ENCODE measurements around the gene FBXW9.

The FBXW9 gene

DNA sequence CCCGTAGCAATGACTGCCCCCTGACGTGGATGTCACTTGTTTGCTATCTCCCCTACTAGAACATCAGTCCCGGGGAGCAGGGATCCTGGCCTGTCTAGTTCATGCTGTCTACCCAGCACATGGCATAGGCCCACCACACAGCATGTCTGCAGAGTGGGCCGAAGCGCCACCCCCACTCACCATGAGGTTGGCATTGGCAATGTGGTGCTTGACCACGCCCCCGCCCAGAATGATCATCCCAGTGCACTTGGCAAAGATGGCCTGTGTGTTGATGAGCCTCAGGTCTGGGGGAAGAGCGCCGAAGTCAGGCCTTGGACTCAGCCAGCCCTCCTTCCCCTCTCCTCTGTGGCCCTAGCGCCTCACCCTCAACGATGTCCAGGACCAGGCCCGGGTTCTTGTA lies 19.5 kb downstream of the FBXW9 start:
- no peak for DNase-seq

DNA sequence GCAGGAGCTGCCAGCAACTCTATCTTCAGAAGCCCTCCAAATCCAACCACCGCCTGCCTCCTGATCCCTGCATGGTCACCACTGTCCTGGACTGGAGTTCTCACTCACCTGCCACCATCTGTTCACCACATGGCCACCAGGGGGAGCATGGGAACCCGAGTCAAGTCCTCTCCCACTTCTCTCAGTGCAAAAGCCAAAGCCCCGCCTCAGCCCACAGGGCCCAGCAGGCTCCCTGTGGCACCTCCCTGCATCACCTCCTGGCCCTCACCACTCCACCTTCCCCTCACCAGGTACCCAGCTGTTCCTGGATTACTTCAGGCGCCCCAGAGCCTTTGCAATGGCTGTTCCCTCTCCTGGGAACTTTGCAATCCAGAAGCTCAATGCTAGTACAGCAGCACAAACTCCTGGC lies 20.0 kb downstream of the FBXW9 start:
- DNase-seq: peak; percentile 0

DNA sequence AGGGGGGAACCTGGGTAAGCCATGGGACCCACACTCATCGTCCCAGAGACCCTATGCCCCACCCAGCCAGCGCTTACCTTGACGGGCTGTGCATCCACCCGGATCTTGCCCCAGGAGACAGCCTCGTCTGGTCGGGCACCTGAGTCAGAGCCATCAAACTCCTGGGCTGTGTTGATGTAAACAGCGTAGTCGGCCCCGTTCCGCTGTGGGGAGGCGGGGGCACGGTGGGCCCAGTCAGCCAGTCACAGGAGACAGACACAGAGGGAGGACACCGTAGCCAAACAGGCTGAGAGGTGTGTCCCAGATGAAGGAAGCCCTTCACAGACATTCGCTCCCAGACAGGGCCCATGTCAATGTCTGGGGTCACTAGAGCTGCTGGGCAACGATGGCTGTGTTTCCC lies 20.5 kb downstream of the FBXW9 start:
- no peak for DNase-seq

DNA sequence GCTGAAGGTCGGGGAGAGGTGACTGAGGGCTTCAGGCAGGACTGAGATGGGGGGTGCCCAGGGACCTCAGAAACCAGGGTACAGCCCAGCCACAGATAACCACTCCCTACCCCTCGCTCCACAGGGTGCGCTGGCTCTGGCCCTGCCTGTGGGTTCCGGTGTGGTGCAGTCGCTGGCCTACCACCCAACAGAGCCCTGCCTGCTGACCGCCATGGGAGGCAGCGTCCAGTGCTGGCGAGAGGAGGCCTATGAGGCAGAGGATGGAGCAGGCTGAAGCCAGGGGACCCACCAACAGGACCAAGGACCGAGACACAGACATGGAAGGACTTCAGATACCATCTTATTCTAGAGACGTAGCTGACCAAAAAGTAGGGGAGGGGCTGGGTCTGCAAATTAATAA lies 21.0 kb downstream of the FBXW9 start:
- no peak for DNase-seq

DNA sequence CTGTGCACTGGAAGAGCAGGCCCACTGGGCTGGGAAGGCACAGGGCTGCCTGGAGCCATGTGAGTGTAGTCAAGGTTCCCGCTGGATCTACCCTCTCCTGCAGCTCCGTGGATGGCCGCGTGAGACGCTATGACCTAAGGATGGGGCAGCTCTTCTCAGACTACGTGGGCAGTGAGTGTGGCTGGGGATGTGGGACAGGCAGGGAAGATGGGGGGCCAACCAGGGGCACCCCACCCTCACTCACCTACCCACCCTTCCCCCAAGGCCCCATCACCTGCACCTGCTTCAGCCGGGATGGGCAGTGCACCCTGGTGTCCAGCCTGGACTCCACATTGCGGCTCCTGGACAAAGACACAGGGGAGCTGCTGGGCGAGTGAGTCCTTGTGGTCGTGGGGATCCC lies 23.7 kb downstream of the FBXW9 start:
- DNase-seq: no peak

DNA sequence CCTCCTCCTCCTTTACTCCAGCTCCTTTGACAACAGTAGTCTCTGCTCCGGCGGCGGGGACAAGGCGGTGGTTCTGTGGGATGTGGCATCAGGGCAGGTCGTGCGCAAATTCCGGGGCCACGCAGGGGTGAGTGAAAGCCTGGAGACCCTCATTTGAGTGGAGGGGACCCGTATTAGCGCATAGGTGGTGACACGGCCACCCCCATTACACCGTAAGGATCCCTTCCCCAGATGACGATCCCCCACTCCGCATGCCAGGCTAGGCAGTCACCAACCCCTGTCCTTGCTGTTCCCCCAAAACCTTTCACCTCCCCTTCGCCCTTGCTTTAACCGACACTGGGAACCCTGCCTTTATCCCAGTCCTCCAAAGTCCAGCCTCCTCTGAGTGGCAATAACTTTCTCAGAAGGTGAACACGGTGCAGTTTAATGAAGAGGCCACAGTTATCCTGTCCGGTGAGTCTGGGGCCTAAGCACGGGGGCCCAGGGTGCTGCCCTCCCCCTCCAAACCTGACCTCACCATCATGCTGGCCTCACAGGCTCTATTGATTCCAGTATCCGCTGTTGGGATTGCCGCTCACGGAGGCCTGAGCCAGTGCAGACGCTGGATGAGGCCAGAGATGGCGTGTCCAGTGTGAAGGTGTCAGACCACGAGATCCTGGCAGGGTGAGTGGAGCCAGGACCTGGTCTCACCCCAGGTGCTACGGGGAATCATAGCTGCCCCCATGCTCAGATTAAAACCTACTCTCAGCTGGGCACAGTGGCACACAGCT lies 26.1 kb downstream of the FBXW9 start:
- DNase-seq: no peak

DNA sequence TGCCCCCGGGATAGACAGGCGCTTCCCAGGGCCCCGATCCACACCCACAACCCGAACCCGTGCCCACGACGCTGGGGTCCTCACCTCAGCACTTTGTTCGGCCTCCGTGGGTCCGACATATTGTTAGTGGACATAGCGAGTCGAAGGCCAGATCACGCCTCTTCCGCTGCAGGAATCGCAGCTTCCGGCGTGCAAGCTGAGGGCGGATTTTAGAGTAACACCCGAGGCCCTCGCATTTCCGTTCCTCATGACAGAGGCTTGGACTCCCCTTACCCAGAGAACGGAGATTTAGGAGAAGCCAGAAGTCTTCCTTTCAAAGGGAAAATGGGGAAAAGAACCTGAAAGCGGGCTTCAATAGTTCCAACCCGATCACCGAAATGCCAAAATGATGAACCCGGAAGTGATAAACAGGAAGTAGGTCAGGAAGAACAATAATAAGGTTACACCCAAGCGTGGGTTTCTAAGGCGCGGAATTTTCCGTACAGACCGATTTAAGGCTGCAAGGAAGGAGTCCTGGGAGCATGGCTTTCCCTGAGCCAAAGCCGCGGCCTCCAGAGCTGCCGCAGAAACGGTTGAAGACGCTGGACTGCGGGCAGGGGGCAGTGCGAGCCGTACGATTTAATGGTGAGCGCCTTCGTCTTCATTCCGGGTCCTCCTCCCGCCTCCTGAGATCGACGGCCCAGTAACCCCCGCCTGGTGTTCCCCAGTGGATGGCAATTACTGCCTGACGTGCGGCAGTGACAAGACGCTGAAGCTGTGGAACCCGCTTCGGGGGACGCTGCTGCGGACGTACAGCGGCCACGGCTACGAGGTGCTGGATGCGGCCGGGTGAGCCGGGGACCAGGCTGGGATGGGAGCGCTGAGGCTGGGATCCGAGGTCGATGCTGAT lies 26.9 kb downstream of the FBXW9 start:
- DNase-seq: peak; percentile 16

DNA sequence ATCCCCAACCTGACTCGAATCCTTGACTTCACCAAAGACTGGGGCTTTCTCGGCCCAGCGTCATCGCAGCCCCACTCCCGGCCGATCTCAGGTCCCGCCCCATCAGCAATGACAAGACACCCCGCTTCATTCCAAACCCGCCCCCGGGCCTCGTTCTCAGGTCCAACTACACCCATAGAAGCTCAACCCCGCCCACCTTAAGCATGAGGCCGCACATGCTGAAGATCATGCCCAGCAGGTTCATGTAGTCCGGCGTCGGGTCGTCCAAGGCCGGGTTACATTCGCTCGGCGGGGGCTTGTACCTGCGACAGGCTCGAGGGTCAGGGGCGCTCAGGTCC lies 27.5 kb downstream of the FBXW9 start:
- no peak for DNase-seq

DNA sequence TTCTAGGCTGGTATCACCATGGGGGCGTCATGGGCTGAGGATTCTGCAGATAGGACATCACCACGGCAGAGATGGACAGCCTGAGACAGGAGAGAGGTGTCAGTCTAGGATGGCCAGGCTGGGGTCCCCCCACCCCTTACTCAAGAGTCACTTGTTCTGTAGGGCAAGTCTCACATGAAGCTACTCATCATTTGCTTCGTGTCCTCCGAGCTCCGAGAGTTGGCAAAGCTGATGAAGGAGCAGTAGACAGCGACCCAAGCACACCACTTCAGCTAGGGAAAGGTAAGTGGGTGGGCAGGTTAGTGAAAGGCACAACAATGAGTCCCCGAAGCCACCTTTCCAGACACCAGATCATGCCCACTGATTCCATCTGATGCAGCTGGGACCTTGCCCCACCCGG lies 28.1 kb downstream of the FBXW9 start:
- no peak for DNase-seq

DNA sequence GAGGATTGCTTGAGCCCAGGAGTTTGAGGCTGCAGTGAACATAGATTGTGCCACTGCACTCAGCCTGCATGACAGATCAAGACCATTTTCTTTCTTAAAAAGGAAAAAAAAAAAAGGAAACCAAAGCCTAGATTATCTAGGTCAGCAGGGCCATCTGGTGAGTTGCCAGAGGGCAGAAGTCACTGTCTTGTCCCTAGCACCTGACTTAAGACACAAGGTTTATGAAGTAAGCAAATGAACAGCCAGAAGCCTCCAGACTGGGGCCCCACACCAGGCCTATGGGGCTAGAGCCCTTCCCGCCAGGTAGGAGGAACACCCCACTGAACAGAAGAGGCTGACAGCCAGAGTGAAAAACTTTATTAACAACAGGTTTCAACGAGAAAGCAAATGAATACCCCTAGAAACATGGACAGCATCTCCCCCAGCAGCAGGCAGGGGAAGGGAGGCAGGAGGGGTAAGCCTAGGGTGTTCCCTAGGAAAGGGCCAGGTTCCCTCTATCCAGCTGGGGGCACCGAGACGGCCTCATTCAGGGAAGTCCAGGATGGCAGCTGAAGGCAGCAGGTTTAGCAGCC lies 28.6 kb downstream of the FBXW9 start:
- DNase-seq: no peak

DNA sequence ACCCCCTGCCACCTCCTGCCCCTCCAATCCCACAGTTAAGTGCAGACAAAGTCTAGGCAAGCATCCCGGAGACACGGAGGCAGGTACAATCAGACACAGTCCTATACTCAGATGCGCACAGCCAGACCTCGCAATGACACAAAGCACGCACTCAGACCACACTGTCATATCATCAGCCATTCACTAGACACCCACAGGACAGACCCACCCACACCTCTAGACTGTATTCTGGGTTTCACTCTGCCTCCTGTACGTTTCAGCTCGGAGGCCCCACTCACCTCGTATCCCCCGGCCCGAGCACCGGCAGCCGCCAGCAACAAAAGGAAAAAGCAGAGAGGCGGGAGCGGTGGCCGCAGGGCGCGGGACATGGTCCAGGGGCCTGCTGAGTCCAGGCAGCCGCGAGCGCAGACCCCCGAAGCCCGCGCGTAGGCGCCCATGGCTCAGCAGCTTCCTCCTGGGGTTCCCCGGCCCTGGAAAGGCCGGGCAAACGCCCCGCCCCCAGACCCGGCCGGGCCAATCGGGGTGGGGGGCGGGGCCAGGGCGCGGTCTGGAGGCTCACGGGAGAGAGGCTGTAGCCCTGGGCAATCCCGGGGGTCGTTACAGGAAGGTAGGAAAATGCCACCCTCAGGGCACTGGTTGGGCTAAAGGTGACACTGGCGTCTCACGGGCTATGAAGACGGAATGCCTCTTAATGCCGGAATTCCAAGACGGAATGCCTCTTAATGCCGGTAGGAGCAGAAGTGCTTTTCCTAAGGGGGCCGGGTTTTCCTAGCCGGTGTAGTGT lies 30.0 kb downstream of the FBXW9 start, which contains the start of the genes MAN2B1 and WDR83:
MAN2B1 (minus strand) TSS at position 478 of the 784 bp plus-strand sequence; CDS start at position 437, 41 bp downstream.
WDR83 (plus strand) TSS at position 543 of the 784 bp plus-strand sequence. CDS start 2,984 bp downstream, outside the sequence.
- DNase-seq: peak; percentile 13

DNA sequence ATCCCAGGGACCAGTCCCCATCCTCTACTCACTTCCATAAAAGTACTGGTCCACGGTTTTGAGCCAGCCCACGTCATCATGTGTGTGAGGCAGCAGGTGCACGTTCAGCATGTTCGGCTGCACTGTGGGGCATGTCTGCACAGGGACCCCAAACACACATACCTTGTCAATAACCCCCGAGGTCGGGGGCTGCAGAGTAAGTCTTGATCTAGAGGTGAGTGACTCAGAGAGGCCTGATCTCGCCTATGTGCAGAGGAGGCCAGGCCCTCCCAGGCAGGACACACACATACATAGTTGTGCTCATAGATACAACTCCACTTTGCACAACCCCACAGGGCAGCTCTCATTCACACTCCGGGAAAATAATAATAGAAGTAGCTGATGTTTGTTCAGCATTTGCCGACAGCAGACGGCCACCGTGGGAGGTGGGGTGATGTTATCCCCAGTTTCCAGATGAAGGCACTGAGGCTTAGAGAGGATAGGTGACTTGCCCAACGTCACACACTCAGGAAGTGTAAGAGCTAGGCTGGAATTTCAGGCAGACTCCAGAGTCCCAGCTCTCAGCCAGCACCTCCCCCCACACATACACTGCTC lies 30.7 kb downstream of the FBXW9 start:
- DNase-seq: no peak

DNA sequence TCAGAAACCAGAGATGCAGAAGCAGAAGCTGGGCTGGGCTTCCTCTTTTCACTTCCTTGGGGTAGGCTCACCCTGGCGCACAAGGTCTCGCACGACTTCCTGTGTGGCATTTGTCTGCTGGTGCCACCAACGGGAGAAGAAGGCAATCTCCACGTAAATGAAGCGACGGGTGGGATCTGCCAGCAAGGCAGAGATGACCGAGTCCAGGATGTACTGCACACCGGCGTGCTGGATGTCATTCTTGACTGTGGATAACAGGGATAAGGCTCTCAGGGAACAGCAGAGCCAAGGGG lies 31.2 kb downstream of the FBXW9 start:
- DNase-seq: no peak

DNA sequence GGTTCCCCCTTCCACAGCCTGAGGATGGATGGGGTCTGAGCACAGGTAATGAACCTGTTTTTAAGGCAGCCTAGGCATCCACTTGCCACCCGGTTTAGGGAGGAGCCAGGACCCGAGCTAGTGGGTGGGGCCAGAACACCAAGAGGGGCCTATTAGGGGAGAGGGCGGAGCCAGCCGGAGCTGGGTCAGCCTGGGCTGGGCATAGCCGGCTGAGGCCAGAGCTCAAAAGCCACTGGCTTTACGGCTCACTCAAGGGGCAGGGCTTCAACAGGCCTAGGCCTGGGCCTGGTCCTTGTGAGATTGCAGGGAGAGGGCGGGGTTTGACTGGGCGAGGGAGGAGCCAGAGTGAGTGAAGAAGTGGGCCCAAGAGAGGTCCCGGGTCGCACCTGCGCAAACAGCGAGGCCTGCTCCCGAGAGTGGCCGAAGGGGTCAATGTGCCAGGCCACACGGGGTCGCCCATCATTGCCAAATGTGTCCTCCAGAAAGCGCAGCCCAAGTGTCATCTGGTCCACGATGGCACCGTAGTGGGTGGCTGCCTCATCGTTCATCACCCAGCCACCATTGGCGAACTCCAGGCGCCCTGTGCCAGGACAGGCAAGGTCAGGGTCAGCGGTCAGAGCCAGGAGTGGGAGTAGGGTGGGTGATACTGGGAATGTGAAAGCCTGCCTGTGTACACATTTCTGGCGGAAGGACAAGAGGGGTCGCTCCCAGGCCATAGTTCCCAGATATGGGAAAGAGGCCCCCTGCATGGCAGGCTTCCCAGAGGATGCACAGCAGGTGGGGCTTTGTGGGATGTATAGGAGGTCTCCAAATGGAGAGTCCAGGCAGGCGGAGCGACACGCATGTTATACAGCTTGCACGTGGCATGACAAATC lies 31.8 kb downstream of the FBXW9 start:
- no peak for DNase-seq

DNA sequence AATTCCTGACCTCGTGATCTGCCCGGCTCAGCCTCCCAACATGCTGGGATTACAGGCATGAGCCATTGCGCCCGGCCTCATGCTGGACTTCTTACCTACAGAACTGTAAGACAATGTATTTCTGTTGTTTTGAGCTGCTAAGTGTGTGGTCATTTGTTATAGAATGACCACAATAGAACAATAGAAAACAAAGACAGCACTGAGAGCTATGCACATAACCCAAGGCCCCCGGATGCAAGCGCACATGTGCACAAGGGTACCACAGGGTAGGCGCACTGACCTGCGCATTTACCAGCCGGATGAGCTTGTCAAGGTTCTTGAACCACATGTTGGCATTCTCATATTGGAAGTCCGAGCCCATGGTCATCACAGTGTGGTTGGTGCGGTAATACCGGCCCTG lies 35.5 kb downstream of the FBXW9 start:
- DNase-seq: no peak

DNA sequence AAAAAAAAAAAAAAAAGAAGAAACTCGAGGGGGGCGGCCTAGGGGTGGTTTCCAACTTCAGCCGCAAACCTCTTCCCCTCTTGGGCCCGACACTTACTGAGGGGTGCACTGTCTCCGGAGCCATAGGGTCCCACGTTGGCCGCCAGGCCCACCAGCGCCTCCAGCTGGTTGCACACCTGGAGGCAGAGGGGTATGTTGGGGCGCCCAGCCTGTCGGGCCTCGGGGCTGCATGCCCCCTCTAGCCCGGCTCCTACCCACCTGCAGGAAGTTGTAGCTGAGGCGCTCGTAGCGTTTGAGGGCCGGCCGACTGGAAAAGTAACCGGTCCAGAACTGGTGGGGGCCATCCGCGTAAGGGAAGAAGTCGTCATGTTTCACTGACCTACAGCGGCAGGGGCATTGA lies 38.5 kb downstream of the FBXW9 start:
- no peak for DNase-seq

DNA sequence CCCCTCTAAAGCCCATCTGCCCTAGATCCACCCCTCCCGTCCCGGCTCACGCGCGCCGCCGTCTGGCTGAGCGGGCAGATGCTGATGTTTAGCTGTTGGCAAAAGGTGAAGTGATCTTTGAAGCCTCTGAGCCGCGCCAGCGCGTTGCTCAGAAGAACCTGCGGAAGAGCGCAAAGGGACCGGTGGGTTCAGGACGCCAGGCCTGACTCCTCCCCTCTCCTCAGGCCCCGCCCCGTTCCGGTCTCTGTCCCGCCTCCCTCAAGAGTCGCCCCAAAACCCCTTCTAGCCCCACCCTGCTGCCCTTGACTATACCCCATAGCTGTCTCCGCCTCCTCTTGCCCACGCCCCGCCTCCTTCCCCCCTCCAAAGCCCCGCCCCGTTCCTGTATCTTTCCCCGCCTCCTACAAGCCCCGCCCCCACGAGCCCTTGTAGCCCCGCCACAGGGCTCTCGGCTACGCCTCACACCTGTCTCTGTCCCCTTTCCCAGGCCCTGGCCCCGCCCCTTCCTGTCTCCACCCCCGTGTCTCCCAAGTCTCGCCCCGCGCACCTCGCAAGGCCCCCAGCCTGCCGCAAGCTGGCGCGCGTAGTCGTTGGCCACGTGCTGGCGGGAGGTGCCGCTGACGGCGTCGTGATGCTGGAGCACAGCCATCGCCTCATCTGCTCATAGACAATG lies 39.4 kb downstream of the FBXW9 start:
- no peak for DNase-seq

DNA sequence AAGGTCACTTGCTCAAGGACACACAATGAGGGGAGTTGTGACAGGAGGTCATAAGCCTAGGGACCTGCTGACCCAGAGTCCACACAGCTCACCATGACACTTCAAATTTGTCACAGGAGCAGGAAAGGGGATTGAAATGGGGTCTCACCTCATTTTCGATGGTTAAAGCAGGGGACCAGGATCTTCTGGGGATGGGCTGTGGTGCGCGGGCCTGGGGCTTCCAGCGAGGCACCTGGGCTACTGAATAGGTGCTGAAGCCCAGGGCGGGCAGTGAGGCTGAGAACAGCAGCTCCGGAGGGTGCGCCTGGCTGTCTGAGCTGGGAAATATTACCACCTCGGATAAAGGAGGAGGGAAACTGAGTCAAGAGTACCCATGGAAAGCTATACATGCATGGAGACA lies 40.9 kb downstream of the FBXW9 start:
- DNase-seq: no peak

DNA sequence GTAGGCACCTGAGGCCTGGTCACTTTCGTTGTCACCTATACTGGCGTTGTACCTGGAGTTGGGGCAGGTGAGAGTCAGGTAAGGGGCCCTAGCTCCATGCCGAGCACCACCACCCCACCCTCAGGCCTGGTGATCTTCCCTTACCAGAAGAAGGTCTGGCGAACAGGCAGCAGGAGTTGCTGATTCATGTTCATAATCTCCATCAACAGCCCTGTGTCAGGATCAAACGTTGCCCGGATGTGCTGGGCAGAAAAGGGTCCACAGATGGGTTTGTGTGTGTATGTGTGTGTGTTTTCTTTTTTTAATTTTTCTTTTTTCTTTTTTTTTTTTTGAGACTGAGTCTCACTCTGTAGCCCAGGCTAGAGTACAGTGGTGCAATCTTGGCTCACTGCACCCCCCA lies 44.2 kb downstream of the FBXW9 start:
- DNase-seq: no peak

DNA sequence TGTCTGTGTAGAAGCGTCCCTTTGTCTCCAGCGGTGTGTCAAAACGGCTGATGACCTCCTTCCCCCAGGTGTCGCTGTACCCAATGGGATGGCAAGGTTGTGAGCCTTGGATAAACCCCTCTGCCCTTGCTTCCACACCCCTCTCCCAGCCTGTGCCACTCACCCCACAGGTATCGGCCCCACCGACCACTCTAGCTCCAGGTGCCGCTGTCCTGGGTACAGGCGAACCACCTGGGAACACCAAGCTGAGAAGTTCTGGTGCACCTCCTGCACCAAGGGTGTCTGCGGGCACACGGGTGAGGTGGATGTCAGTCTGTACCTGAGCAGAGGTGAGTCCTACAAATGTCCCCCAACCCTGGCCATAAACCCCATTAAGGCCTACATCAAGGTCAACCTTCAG lies 46.5 kb downstream of the FBXW9 start:
- DNase-seq: no peak

DNA sequence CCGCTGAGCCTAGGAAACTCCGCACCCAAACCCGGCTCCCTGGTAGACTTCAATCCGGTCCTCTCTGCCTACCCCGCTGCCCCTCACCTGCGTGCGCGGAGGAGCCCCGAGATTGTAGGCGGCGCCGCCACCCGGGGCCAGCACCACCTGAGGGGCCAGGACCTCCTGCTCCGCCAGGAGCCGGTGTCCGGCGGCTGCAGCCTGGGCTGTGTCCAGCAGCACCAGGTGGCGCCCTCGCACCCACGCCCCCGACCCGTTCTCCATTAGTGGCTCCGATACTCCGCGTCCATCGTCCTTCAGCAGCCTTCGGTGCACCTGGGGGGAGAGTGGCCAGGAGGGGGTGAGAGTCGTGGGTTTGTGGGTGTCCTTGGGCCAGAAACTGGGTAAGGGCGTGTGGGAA lies 48.3 kb downstream of the FBXW9 start:
- no peak for DNase-seq
